IPS DF 6.9 (cell line): ENCODE data around the gene SRSF3.
"Not testable (repeated sequence)": the region's sequence is repeated elsewhere in the genome, so short reads cannot be mapped to it uniquely, and the experiment has no call there.

Experiments used
- DNase-seq: peaks from one replicate; pipeline ENCODE4 v3.0.0-alpha.2; 2013; ENCODE audit warnings: low read depth, low spot score
- H3K27ac ChIP-seq: one replicate; pipeline ENCODE4 v1.5.1; 2013; ENCODE audit warnings: low read length, control low read depth
- H3K27me3 ChIP-seq: 2 replicates; pipeline ENCODE4 v1.6.1; 2013; ENCODE audit warnings: mild to moderate bottlenecking, low read length; ENCODE audit not compliant: control insufficient read depth, insufficient read depth
- H3K36me3 ChIP-seq: 2 replicates; pipeline ENCODE4 v1.6.1; 2013; ENCODE audit warnings: low read length; ENCODE audit not compliant: control insufficient read depth, insufficient read depth
- H3K4me1 ChIP-seq: 2 replicates; pipeline ENCODE4 v1.6.1; 2013; ENCODE audit warnings: low read length; ENCODE audit not compliant: control insufficient read depth, insufficient read depth
- H3K4me3 ChIP-seq: 2 replicates; pipeline ENCODE4 v1.5.1; 2013; ENCODE audit warnings: mild to moderate bottlenecking, low read length
- H3K9me3 ChIP-seq: 2 replicates; pipeline ENCODE4 v1.6.1; 2013; ENCODE audit warnings: low read length, inconsistent platforms; ENCODE audit not compliant: control insufficient read depth, insufficient read depth
- WGBS: extraction: QIAGEN DNeasy Blood & Tissue Kit; methylation state at CpG from one replicate; pipeline ENCODE4 v1.1.7; 2013; ENCODE audit warnings: mixed read lengths, missing lambda C conversion rate; ENCODE audit not compliant: insufficient read length, insufficient coverage; 5-methylcytosine and 5-hydroxymethylcytosine counted together

SRSF3 gene

DNA sequence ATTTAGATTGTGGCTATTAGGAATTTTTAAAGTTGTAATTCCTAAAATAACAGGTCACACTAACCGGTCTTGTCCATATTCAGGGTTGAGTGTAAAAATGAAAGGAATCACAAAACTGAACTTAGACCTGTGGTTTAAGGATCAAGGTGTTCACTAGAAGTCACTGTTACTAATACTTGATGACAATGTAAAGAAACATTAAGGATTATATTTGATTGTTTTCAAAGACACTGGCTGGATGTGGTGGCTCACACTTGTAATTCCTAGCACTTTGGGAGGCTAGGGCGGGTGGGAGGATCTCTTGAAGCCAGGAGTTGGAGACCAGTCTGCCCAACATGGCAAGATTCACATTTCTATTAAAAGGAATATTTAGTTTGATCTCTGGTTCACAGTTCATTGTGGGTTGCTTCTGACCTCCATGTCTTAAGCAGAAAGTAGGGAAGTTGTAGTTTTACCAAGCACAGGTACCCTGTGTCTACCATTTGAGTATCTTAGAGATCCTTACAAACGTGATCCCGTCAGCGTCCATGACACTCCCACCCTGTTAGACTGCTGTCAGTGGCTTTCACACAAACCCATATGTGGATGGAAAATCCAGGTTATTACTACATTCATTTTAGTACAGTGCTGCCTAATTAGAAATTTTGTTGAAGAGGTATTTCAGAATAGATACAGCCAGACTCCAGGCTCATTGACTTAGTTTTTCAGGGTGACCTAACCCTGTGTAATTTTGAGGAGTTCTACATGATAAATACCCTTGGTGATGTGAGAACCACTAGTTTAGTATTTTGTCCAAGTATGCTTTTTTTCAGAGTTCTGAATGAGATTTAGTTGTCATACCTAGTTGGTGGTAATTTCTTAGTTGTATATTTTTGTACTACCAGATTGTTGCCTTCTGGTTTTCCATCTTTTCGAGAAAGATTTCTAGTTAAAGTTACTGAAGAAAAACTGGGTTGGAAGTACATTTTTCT lies 10.2 kb downstream of the SRSF3 start:
- Histone ChIP-seq H3K27me3 (no peaks in the 10 kb centered on the region), H3K9me3 (no peaks in the 10 kb centered on the region), H3K36me3 (peaks cover 48% of the 10 kb centered on the region; the same call in 1 of the 2 replicates), H3K4me1 (no peaks in the 10 kb centered on the region; the same call in 1 of the 2 replicates), H3K4me3 (no peak overlapping the region), H3K27ac (no peak overlapping the region)
- DNase-seq: no peak
- no CpG with 5 or more reads among the region's 6 CpGs for WGBS

DNA sequence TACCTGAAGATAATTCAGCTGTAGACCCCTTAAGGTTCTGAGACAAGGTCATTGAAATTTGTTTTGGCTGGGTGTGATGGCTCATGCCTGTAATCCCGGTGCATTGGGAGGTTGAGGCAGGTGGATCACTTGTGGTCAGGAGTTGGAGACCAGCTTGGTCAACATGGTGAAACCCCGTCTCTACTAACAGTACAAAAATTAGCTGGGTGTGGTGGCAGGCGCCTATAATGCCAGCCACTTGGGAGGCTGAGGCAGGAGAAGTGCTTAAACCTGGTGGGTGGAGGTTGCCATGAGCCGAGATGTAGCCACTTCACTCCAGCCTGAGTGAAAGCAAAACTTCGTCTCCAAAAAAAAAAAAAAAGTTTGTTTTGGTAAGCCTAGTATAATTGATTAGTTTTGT lies 11.0 kb downstream of the SRSF3 start:
- DNase-seq: no peak
- peaks cover 41% of the 10 kb centered on the region; the same call in 1 of the 2 replicates for H3K36me3 ChIP-seq
- no peak overlapping the region for H3K27ac ChIP-seq
- H3K9me3 ChIP-seq: no peaks in the 10 kb centered on the region
- H3K27me3 ChIP-seq: no peaks in the 10 kb centered on the region
- no peak overlapping the region for H3K4me3 ChIP-seq
- no peaks in the 10 kb centered on the region for H3K4me1 ChIP-seq
- WGBS: no CpG with 5 or more reads among the region's 5 CpGs

- Histone ChIP-seq H3K4me3 (no peak overlapping the region), H3K9me3 (no peaks in the 10 kb centered on the region), H3K27me3 (no peaks in the 10 kb centered on the region), H3K4me1 (no peaks in the 10 kb centered on the region), H3K36me3 (peaks cover 36% of the 10 kb centered on the region; the same call in 1 of the 2 replicates), H3K27ac (no peak overlapping the region)
- whole genome bisulfite sequencing: no CpG with 5 or more reads among the region's 7 CpGs
- DNase-seq: no peak
Observed at GRCh38 chr6:36605560-36606391, 11.6 kb downstream of the SRSF3 start.

DNA sequence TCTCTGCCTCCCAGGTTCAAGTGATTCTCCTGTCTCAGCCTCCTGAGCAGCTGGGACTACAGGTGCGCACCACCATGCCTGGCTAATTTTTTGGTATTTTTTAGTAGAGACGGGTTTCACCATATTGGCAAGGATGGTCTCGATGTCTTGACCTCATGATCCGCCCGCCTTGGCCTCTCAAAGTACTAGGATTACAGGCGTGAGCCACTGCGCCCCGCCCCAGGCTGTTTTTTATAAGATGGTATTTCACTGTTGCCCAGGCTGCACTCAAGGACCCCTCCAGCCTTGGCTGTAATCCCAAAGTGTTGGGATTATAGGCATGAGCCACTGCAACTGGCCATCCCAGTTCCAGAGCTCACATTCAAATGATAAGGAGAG lies 13.1 kb downstream of the SRSF3 start:
- H3K27ac ChIP-seq, DNase-seq, H3K27me3 ChIP-seq, H3K4me3 ChIP-seq, H3K4me1 ChIP-seq, H3K9me3 ChIP-seq: not testable (repeated sequence)
- peaks cover 41% of the 10 kb centered on the region; the same call in 1 of the 2 replicates for H3K36me3 ChIP-seq
- no CpG with 5 or more reads among the region's 8 CpGs for WGBS

- Histone ChIP-seq H3K4me1 (no peaks in the 10 kb centered on the region), H3K36me3 (peaks cover 41% of the 10 kb centered on the region; the same call in 1 of the 2 replicates), H3K27ac (no peak overlapping the region), H3K4me3 (no peak overlapping the region), H3K9me3 (no peaks in the 10 kb centered on the region), H3K27me3 (no peaks in the 10 kb centered on the region; the same call in 1 of the 2 replicates)
- no peak for DNase-seq
- no CpG with 5 or more reads among the region's 10 CpGs for WGBS
Observed at GRCh38 chr6:36607683-36608386, 13.7 kb downstream of the SRSF3 start.

DNA sequence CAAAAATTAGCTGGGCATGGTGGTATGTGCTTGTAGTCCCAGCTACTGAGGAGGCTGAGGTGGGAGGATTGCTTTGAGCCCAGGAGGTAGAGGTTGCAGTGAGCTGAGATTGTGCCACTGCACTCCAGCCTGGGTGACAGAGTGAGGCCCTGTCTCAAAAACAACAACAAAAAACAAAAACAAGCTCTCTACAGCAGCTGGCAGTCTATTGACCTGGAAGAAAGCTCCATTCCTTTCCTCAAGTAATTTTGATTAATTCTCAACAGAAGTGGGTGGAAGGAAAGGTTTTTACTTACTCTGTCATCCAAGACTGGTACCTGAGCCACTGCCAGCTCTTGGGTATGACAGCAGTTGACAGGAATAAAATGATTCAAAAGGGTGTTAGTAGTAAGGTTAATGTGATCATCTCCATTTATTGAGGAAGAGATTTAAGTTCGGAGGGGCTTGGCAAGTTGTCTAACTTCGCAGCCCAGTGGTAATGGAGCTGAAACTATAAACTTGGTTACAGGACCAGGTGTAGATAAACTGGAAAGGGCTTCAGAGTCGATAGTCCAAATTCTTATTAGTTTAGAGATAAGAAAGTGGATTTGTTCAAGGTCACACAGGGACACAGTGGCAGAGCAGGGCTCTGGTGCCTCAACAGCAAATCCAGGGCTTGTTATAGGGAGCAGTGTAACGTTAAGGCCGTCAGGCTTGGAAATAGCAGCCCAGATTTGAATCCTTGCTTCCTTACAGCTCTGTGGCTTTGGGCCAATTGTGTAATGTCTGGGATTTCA lies 14.8 kb downstream of the SRSF3 start:
- Histone ChIP-seq H3K4me1 (no peaks in the 10 kb centered on the region), H3K4me3 (no peak overlapping the region), H3K36me3 (peaks cover 32% of the 10 kb centered on the region; the same call in 1 of the 2 replicates), H3K27me3 (no peaks in the 10 kb centered on the region; the same call in 1 of the 2 replicates), H3K27ac (no peak overlapping the region), H3K9me3 (no peaks in the 10 kb centered on the region)
- DNase-seq: no peak
- WGBS: 100% methylated on average over 1 of the region's 5 CpGs

- H3K36me3 ChIP-seq: peaks cover 26% of the 10 kb centered on the region; the same call in 1 of the 2 replicates
- no peak overlapping the region for H3K27ac ChIP-seq
- H3K27me3 ChIP-seq: no peaks in the 10 kb centered on the region; the same call in 1 of the 2 replicates
- no peaks in the 10 kb centered on the region for H3K4me1 ChIP-seq
- no peaks in the 10 kb centered on the region for H3K9me3 ChIP-seq
- no peak for DNase-seq
- no peak overlapping the region for H3K4me3 ChIP-seq
- WGBS: no CpG with 5 or more reads among the region's 3 CpGs
Observed at GRCh38 chr6:36609582-36609981, 15.4 kb downstream of the SRSF3 start.

DNA sequence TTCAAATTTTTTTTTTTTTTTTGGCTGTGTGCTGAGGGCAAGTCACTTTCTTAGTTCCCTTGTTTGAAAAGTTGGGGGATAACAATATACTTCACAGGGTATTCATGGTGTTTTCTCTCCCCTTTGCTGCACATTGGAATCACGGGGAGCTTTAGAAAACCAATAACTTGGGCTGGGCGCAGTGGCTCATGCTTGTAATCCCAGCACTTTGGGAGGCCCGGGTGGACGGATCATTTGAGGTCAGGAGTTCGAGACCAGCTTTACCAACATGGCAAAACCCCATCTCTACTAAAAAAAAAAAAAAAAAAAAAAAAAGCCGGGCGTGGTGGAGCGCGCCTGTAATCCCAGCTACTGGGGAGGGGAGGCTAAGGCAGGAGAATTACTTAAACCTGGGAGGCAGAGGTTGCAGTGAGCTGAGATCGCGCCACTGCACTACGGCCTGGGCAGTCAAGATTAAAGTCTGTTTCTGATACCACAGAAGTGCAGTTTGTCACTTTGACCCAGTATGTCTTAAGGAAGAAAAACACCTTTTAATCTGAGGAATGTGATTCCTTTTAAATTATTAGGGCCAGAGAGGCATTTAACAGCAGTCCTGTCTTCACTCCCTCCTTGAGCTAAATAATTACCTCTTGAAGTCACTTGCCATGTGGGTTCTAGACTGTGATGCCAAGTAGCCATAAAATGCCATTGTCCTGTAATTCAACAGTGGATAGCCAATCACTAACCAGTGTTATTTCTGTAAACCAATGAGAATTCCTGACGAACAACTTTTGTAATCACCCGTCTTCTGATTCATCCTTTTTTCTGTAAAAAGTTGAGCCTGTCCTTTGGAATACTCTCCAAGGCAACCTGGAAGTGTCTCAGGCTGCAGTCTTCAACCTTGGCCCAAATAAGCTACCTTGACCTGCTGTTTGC lies 16.1 kb downstream of the SRSF3 start:
- Histone ChIP-seq H3K4me1 (no peaks in the 10 kb centered on the region), H3K9me3 (no peaks in the 10 kb centered on the region), H3K27ac (no peak overlapping the region), H3K4me3 (no peak overlapping the region), H3K36me3 (peaks cover 22% of the 10 kb centered on the region; the same call in 1 of the 2 replicates), H3K27me3 (no peaks in the 10 kb centered on the region; the same call in 1 of the 2 replicates)
- DNase-seq: no peak
- WGBS: no CpG with 5 or more reads among the region's 14 CpGs

- Histone ChIP-seq H3K36me3 (peaks cover 21% of the 10 kb centered on the region; the same call in 1 of the 2 replicates), H3K4me3 (no peak overlapping the region), H3K27me3 (no peaks in the 10 kb centered on the region; the same call in 1 of the 2 replicates), H3K4me1 (no peaks in the 10 kb centered on the region), H3K9me3 (no peaks in the 10 kb centered on the region), H3K27ac (no peak overlapping the region)
- DNase-seq: no peak
- no CpG with 5 or more reads among the region's 1 CpG for WGBS
Observed at GRCh38 chr6:36610956-36611336, 16.8 kb downstream of the SRSF3 start.
